Stomach (tissue), 9 donors: ENCODE measurements around the gene C1orf226. TPM values are rescaled to one million over a fixed set of nuclear protein-coding genes. Genes with fewer than 3 reads are reported as not detected.

Source experiments
- DNase-seq, 2 donors: peaks; one replicate each; pipeline versions ENCODE4 v3.0.0 to v3.0.0-alpha.2; 2013 to 2019
- H3K27ac ChIP-seq, 5 donors: fragments of 200-600 bp in 4 of 5; sonication (generic) in 4 of 5; one replicate each; pipeline ENCODE4 v1.5.1; 2013 to 2019; ENCODE audit warnings: mild to moderate bottlenecking in 1 of 5, moderate library complexity in 1 of 5
- H3K27me3 ChIP-seq, 3 donors: fragments of 200-600 bp; sonication (generic); one replicate each; pipeline ENCODE4 v1.5.1; 2017 to 2019; ENCODE audit warnings: mixed run types in 1 of 3
- H3K36me3 ChIP-seq, 4 donors: fragments of 200-600 bp; sonication (generic); 1 replicate in 3 of 4; 2 replicates in 1 of 4; pipeline ENCODE4 v1.5.1; 2016 to 2019
- H3K4me1 ChIP-seq, 4 donors: fragments of 200-600 bp; sonication (generic); one replicate each; pipeline ENCODE4 v1.5.1; 2016 to 2019
- H3K4me3 ChIP-seq, 4 donors: fragments of 200-600 bp; sonication (generic) in 3 of 4; one replicate each; pipeline ENCODE4 v1.5.1; 2016 to 2019; ENCODE audit warnings: mild to moderate bottlenecking in 1 of 4
- H3K9me3 ChIP-seq, 4 donors: fragments of 200-600 bp; sonication (generic); one replicate each; pipeline ENCODE4 v1.5.1; 2016 to 2019
- EP300 ChIP-seq: sonication (generic); formaldehyde crosslinking; IDR thresholded peaks from one replicate; pipeline ENCODE4 v1.6.1; 2017; ENCODE audit warnings: antibody characterized with exemption
- POLR2A ChIP-seq, 4 donors: fragments of 450-650 bp; IDR thresholded peaks; one replicate each; pipeline ENCODE4 v1.6.1; 2016; ENCODE audit warnings: antibody characterized with exemption in 4 of 4, control low read depth in 2 of 4, mild to moderate bottlenecking in 1 of 4, moderate library complexity in 1 of 4
- POLR2AphosphoS5 ChIP-seq, 3 donors: sonication (generic); formaldehyde crosslinking; IDR thresholded peaks; one replicate each; pipeline ENCODE4 v1.6.1; 2016; ENCODE audit warnings: antibody characterized with exemption in 3 of 3
- WGBS, 5 donors: extraction: QIAGEN DNeasy Blood & Tissue Kit in 3 of 5; methylation state at CpG; one replicate each; pipeline versions ENCODE4 v1.1.5 to v1.1.7; 2013 to 2018; 5-methylcytosine and 5-hydroxymethylcytosine counted together
- intact Hi-C: fragments of 100-400 bp; cut with DNase I; formaldehyde crosslinking; loops from one replicate; pipeline ENCODE4 v1.15.1; 2023; ENCODE audit warnings: low total_unique reads
- polyA plus RNA-seq, 3 donors: library from polyadenylated mRNA; stranded (reverse); fragments of 200-250 nt; gene quantifications; one replicate each; pipeline ENCODE4 v1.2.3, GENCODE V29; 2013
- total RNA-seq, 5 donors: library from RNA; depleted of rRNA; stranded (reverse); fragments of >200 nt; gene quantifications; one replicate each; pipeline versions ENCODE4 v1.1.0 to v1.2.3, GENCODE V29; 2014 to 2016
- TF ChIP-seq, protein P1 (sequence below), 7 experiments: fragments of 450-650 bp in 4 of 7; fragments of 200-600 bp in 3 of 7; sonication (generic) in 3 of 7; IDR thresholded peaks; one replicate each; pipeline ENCODE4 v1.5.1; 2016 to 2019; ENCODE audit warnings: antibody characterized with exemption in 7 of 7, control low read depth in 2 of 7, mild to moderate bottlenecking in 1 of 7
- donor health status: healthy with polysubstance abuse.
- donor health status: Bipolar disorder and iron deficiency.
- donor health status: healthy.

C1orf226 gene
- total and polyA plus RNA-seq, 8 donors = 2.4 to 14.0 (median 4.0) TPM

DNA sequence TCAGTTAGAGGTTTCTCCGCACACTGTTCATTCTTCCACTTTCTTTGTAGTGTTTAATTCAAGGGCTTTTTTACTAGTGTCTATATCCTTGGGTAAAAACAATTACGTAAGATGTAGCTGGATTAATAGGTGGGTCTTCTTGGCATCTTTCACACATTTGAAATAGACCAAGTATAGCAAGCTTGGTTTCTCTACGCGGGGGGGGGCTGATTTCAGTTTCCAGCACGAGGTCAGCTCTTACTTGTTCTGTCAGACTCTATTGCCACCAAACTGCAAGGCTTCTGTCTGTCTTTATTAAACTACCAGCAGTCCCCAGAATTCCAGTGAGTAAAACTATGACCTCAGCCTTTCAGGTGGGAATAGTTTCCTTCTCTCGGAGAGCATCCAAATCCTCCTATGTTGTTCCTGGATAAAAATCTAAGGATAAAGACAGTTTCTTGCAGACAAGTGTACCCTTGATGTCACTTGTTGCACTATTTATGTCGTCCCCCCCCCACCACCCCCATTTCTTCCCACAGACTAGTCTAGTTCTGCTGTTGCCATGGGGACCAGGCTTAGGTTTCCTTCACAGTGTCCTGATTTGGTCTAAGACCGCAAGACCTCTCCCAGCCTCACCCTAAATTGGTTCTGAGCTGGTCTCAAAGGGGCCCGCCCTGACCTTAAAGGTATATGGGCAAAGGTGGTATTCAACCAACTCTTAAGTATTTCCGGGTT is 21.8 kb upstream of the C1orf226 start:
- Histone ChIP-seq H3K27ac (no peak overlapping the region), H3K4me3 (no peak overlapping the region), H3K9me3 (no peaks in the 10 kb centered on the region), H3K36me3 (peaks cover 4 to 59% (median 26%) of the 10 kb centered on the region in 4 donors), H3K4me1 (peaks cover 0 to 5% (median 0%) of the 10 kb centered on the region in 4 donors), H3K27me3 (no peaks in the 10 kb centered on the region)
- WGBS, 5 donors = 82 to 90% (median 87%) methylated on average over 10 of the region's 10 CpGs
- no peak for TF ChIP-seq POLR2A (IDR thresholded peaks at IDR 0.05)
- TF ChIP-seq, protein P1, sequence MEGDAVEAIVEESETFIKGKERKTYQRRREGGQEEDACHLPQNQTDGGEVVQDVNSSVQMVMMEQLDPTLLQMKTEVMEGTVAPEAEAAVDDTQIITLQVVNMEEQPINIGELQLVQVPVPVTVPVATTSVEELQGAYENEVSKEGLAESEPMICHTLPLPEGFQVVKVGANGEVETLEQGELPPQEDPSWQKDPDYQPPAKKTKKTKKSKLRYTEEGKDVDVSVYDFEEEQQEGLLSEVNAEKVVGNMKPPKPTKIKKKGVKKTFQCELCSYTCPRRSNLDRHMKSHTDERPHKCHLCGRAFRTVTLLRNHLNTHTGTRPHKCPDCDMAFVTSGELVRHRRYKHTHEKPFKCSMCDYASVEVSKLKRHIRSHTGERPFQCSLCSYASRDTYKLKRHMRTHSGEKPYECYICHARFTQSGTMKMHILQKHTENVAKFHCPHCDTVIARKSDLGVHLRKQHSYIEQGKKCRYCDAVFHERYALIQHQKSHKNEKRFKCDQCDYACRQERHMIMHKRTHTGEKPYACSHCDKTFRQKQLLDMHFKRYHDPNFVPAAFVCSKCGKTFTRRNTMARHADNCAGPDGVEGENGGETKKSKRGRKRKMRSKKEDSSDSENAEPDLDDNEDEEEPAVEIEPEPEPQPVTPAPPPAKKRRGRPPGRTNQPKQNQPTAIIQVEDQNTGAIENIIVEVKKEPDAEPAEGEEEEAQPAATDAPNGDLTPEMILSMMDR (IDR thresholded peaks at IDR 0.05) = no peak
- TF ChIP-seq EP300 = no peak
- no peak for TF ChIP-seq POLR2AphosphoS5 (IDR thresholded peaks at IDR 0.05)
- intact Hi-C loops = no loop called here
- no peak for DNase-seq

DNA sequence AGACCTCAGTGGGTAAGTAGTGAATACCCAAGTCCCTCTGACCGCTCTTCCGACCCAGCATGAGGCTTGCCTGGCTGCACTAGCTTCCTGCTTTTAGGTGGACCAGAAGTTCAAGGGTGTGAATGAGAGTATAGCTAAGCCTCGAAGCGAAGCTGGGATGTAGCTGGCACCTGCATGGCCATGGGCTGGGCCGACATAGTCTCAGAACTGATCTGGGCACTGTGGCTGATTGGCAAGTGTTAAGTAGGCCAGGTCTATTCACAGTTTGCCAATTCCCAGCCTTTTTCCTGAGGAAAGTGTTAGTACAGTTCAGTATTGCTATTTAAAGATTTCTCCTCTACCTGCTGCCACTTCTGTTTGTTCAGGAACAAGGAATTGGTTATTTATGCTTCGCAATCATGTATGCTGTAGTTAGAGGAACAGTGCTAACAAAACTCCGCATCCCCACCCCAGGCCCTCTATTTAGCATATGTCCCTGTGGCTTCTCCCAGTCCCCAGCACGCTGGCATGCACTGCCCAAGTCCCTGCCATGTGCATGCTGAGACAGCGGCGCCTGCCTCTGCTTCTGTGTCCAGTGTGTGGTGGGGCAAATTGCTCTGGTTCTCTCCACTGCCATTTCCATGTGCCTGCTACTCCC is 21.2 kb upstream of the C1orf226 start:
- no peaks in the 10 kb centered on the region for H3K27me3 ChIP-seq
- peaks cover under 1 to 60% (median 25%) of the 10 kb centered on the region in 4 donors for H3K36me3 ChIP-seq
- peaks cover 0 to 5% (median 0%) of the 10 kb centered on the region in 4 donors for H3K4me1 ChIP-seq
- TF ChIP-seq EP300 (no peak), POLR2A (IDR thresholded peaks at IDR 0.05) (no peak), POLR2AphosphoS5 (IDR thresholded peaks at IDR 0.05) (no peak)
- TF ChIP-seq, protein P1 (IDR thresholded peaks at IDR 0.05) = no peak
- intact Hi-C loops = no loop called here
- 50 to 80% (median 63%) methylated on average over 9 to 10 of the region's 10 CpGs for WGBS, 5 donors
- no peaks in the 10 kb centered on the region for H3K9me3 ChIP-seq
- no peak for DNase-seq
- H3K27ac ChIP-seq = no peak overlapping the region
- no peak overlapping the region for H3K4me3 ChIP-seq

DNA sequence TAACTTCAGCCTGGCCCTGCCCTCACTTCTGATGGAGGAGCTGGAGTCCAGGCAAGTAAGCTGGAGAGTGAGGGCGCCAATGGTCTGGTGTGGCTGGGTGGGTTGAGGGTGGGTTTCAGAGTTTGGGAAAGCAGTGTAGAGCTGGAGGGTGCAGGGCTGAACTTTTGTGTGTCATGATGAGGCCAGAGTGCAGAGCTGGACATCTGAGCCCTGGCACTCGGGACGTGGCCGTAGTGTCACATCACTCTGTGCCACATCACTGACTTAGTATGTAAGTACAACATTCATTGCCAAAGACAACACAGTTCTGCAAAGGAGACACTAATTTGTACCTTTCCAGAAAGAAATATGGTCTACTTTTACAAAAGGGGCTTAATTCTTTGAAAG is 20.7 kb upstream of the C1orf226 start:
- H3K9me3 ChIP-seq = no peaks in the 10 kb centered on the region
- no peak for DNase-seq
- H3K36me3 ChIP-seq = peaks cover 0 to 56% (median 26%) of the 10 kb centered on the region in 4 donors
- H3K4me3 ChIP-seq = no peak overlapping the region
- no peaks in the 10 kb centered on the region for H3K27me3 ChIP-seq
- intact Hi-C loops = no loop called here
- H3K4me1 ChIP-seq = peaks cover 0 to 5% (median 0%) of the 10 kb centered on the region in 4 donors
- H3K27ac ChIP-seq = no peak overlapping the region
- TF ChIP-seq EP300 (no peak), POLR2A (IDR thresholded peaks at IDR 0.05) (no peak), POLR2AphosphoS5 (IDR thresholded peaks at IDR 0.05) (no peak)
- TF ChIP-seq, protein P1 (IDR thresholded peaks at IDR 0.05) = no peak
- 89 to 100% (median 94%) methylated on average over 4 of the region's 4 CpGs for WGBS, 5 donors

DNA sequence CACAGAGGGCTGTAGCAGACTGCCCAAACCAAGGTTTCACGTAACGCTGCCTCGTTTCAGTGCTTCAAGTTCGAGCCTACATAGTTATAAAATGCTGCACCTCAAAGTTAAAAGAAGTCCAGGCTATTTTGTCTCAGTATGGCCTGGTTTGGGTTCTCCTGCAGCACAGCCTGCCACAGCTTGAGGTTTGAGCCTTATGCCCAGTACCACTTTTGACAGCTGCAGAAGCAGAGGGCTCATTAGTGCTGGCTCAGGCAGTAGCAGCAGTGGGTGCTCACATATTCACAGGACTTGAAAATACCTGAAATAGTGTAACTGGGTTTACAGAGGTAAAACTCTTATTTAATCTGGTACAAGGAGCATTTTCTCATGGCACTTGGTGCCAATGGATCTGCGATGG is 20.2 kb upstream of the C1orf226 start:
- Histone ChIP-seq H3K27ac (no peak overlapping the region), H3K4me1 (peaks cover 0 to 5% (median 0%) of the 10 kb centered on the region in 4 donors), H3K27me3 (no peaks in the 10 kb centered on the region), H3K36me3 (peaks cover 0 to 51% (median 23%) of the 10 kb centered on the region in 4 donors), H3K9me3 (no peaks in the 10 kb centered on the region), H3K4me3 (no peak overlapping the region)
- no peak for TF ChIP-seq EP300
- TF ChIP-seq, protein P1 (IDR thresholded peaks at IDR 0.05) = no peak
- no peak for TF ChIP-seq POLR2AphosphoS5 (IDR thresholded peaks at IDR 0.05)
- no peak for TF ChIP-seq POLR2A (IDR thresholded peaks at IDR 0.05)
- intact Hi-C loops = no loop called here
- 87 to 97% (median 94%) methylated on average over 5 of the region's 5 CpGs for WGBS, 5 donors
- no peak for DNase-seq
